ENCODE measurements around the gene CDH5.

The CDH5 gene

DNA sequence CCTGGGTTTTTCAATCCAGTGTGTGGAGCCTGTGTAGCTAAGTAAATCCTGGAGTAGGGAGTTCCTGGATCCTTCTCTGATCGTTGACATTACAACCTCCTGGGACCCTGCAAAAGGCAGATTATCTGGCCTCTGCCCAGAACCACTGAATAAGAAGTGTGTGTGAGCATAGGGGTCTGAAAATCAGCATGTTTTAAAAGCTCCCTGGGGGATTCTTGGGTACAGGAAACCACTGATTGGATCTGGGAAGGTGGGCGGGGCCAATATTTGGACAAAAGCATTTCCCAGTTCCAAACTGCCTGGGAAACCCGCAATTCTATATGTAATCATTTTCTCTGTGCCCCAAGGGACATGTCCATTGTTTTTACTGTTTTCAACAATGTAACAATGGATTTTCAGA is 33.4 kb downstream of the CDH5 start:
- in situ Hi-C loops (cut with MboI; ENCODE audit: low pct_unique_long_range_greater_than_20kb, low sequenced_read_pairs, unreplicated experiment) = loop anchor here (10.0 to 25.0 kb wide), 4 partner anchors 75 to 462 kb away; partner anchors contain the start of gene CMTM2
- TF ChIP-seq, protein P1, sequence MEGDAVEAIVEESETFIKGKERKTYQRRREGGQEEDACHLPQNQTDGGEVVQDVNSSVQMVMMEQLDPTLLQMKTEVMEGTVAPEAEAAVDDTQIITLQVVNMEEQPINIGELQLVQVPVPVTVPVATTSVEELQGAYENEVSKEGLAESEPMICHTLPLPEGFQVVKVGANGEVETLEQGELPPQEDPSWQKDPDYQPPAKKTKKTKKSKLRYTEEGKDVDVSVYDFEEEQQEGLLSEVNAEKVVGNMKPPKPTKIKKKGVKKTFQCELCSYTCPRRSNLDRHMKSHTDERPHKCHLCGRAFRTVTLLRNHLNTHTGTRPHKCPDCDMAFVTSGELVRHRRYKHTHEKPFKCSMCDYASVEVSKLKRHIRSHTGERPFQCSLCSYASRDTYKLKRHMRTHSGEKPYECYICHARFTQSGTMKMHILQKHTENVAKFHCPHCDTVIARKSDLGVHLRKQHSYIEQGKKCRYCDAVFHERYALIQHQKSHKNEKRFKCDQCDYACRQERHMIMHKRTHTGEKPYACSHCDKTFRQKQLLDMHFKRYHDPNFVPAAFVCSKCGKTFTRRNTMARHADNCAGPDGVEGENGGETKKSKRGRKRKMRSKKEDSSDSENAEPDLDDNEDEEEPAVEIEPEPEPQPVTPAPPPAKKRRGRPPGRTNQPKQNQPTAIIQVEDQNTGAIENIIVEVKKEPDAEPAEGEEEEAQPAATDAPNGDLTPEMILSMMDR (IDR thresholded peaks at IDR 0.05; ENCODE audit: extremely low read depth, insufficient read depth, missing control alignments) = no peak
- DNase-seq (ENCODE audit: low spot score) = no peak

DNA sequence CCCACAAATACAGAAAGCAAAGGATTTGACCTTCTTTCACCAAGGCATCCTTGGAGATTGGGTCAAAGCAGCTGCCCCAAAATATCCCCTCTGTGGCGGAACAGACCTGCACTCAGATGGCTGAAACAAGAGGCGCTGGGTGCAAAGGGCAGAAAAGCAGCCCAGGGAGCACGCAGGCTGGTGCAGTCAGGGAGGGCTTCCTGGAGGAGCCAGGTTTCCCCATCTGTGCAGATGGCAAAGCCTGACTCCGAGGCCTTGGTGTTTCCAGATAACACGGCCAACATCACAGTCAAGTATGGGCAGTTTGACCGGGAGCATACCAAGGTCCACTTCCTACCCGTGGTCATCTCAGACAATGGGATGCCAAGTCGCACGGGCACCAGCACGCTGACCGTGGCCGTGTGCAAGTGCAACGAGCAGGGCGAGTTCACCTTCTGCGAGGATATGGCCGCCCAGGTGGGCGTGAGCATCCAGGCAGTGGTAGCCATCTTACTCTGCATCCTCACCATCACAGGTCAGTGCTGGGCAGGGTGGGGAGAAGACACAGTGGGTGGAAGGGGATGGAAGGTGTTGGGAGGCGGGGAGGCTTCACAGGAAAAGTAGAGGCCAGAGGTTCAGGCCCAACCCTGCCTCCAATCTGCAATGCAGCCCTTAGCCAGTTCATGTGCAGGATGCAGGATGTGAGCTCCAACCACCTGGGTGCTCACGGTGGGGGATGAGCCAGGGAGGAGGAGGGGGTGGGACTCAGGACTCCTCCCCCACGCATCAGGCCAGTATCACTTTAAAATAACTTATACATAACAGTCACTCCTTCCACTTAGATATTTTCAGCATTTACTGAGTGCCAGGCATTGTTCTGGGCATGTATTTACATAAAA is 34.3 kb downstream of the CDH5 start:
- in situ Hi-C loops (cut with MboI; ENCODE audit: low pct_unique_long_range_greater_than_20kb, low sequenced_read_pairs, unreplicated experiment) = loop anchor here (10.0 to 25.0 kb wide), 4 partner anchors 74 to 462 kb away; partner anchors contain the start of gene CMTM2
- no peak for DNase-seq (ENCODE audit: low spot score)
- TF ChIP-seq, protein P1 (IDR thresholded peaks at IDR 0.05; ENCODE audit: extremely low read depth, insufficient read depth, missing control alignments) = no peak

DNA sequence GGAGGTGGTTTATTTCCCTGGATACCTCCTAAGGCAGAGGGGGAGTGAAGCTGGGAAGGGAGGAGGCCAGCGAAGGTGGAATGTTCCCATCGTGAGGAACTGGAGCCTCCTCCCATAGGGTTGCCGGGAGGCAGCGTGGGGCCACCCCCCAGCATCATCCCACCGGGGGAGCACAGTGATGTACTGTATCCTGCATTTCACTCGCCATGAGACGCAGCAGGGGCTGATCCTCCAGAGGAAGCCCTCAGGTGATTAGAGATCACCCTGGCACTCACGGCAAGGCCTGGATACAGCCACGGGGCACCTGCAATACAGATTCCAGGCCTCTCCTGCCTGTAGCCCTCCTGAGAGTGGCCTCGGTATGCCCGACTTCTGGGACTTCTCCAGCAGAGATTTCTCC is 35.1 kb downstream of the CDH5 start:
- DNase-seq (ENCODE audit: low spot score) = no peak
- TF ChIP-seq, protein P1 (IDR thresholded peaks at IDR 0.05; ENCODE audit: extremely low read depth, insufficient read depth, missing control alignments) = no peak
- in situ Hi-C loops (cut with MboI; ENCODE audit: low pct_unique_long_range_greater_than_20kb, low sequenced_read_pairs, unreplicated experiment) = loop anchor here (10.0 to 25.0 kb wide), 4 partner anchors 73 to 461 kb away; partner anchors contain the start of gene CMTM2

DNA sequence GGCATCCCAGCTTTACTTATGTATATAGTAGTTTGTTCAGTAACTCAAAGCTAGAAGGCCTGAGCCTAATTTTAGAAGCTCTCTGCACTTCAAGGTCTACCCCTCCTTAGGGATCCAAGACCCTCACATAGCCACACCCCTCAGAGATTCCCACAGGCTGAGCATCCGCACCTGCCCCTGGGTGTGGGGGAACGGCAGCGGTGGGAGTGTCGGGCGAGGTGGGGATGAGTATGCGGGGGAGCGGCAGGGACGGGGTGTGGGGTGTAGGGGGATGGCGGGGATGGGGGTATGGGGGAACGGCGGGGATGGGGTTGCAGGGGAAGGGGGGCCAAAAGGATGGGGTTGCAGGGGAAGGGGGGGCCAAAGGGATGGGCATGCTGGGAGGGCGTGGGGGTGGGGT is 35.7 kb downstream of the CDH5 start:
- in situ Hi-C loops (cut with MboI; ENCODE audit: low pct_unique_long_range_greater_than_20kb, low sequenced_read_pairs, unreplicated experiment) = loop anchor here (10.0 to 25.0 kb wide), 4 partner anchors 73 to 460 kb away; partner anchors contain the start of gene CMTM2
- DNase-seq (ENCODE audit: low spot score) = no peak
- TF ChIP-seq, protein P1 (IDR thresholded peaks at IDR 0.05; ENCODE audit: extremely low read depth, insufficient read depth, missing control alignments) = no peak

DNA sequence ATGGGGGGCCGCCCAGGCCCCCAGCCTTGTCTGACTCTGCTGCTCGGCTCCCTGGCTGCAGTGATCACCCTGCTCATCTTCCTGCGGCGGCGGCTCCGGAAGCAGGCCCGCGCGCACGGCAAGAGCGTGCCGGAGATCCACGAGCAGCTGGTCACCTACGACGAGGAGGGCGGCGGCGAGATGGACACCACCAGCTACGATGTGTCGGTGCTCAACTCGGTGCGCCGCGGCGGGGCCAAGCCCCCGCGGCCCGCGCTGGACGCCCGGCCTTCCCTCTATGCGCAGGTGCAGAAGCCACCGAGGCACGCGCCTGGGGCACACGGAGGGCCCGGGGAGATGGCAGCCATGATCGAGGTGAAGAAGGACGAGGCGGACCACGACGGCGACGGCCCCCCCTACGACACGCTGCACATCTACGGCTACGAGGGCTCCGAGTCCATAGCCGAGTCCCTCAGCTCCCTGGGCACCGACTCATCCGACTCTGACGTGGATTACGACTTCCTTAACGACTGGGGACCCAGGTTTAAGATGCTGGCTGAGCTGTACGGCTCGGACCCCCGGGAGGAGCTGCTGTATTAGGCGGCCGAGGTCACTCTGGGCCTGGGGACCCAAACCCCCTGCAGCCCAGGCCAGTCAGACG is 36.2 kb downstream of the CDH5 start:
- TF ChIP-seq, protein P1 (IDR thresholded peaks at IDR 0.05; ENCODE audit: extremely low read depth, insufficient read depth, missing control alignments) = no peak

DNA sequence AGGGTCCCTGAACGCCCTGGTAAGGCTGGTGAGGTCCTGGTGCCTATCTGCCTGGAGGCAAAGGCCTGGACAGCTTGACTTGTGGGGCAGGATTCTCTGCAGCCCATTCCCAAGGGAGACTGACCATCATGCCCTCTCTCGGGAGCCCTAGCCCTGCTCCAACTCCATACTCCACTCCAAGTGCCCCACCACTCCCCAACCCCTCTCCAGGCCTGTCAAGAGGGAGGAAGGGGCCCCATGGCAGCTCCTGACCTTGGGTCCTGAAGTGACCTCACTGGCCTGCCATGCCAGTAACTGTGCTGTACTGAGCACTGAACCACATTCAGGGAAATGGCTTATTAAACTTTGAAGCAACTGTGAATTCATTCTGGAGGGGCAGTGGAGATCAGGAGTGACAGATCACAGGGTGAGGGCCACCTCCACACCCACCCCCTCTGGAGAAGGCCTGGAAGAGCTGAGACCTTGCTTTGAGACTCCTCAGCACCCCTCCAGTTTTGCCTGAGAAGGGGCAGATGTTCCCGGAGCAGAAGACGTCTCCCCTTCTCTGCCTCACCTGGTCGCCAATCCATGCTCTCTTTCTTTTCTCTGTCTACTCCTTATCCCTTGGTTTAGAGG is 37.1 kb downstream of the CDH5 start:
- no peak for DNase-seq (ENCODE audit: low spot score)
- in situ Hi-C loops (cut with MboI; ENCODE audit: low pct_unique_long_range_greater_than_20kb, low sequenced_read_pairs, unreplicated experiment) = loop anchor here (10.0 to 25.0 kb wide), 4 partner anchors 71 to 459 kb away; partner anchors contain the start of gene CMTM2
- TF ChIP-seq, protein P1 (IDR thresholded peaks at IDR 0.05; ENCODE audit: extremely low read depth, insufficient read depth, missing control alignments) = no peak

More for the DNA sequence above, 36.2 kb downstream of the CDH5 start:
- DNase-seq (ENCODE audit: low spot score) = no peak
- in situ Hi-C loops (cut with MboI; ENCODE audit: low pct_unique_long_range_greater_than_20kb, low sequenced_read_pairs, unreplicated experiment) = loop anchor here (10.0 to 25.0 kb wide), 4 partner anchors 72 to 460 kb away; partner anchors contain the start of gene CMTM2
